Activated CD4-positive, alpha-beta T cell treated with anti-CD3 and anti-CD28 coated beads, Interleukin-2, amount 10 ng/mL, durations not matched to agents 7 days and 5 days (primary cell): ENCODE data around the gene DCN. TPM values are rescaled to one million over a fixed set of nuclear protein-coding genes. Genes with fewer than 3 reads are reported as not detected.

Experiments
- CTCF ChIA-PET: fragments of 350-600 bp; sonication (Branson Sonifier 250); formaldehyde crosslinking; loops from one replicate; lab custom pipeline; 2021; ENCODE audit warnings: antibody characterized with exemption; lab: Charles Lee
- POLR2A ChIA-PET: fragments of 350-600 bp; sonication (Branson Sonifier 250); formaldehyde crosslinking; loops from one replicate; lab custom pipeline; 2021; ENCODE audit warnings: antibody characterized with exemption; lab: Charles Lee
- DNase-seq: peaks from one replicate; pipeline ENCODE4 v3.0.0-alpha.2; 2020
- H3K27ac Mint-ChIP-seq: one replicate; pipeline ENCODE4 v1.8.0; 2021; ENCODE audit warnings: mild to moderate bottlenecking, moderate library complexity, mixed read lengths
- H3K27me3 Mint-ChIP-seq: one replicate; pipeline ENCODE4 v1.8.0; 2021; ENCODE audit warnings: mixed read lengths
- H3K36me3 Mint-ChIP-seq: one replicate; pipeline ENCODE4 v1.8.0; 2021; ENCODE audit warnings: low read depth, mixed read lengths
- H3K4me1 Mint-ChIP-seq: one replicate; pipeline ENCODE4 v1.8.0; 2021; ENCODE audit warnings: mixed read lengths
- H3K4me3 Mint-ChIP-seq: one replicate; pipeline ENCODE4 v1.8.0; 2021; ENCODE audit warnings: mild to moderate bottlenecking, moderate library complexity, mixed read lengths
- H3K9me3 Mint-ChIP-seq: one replicate; pipeline ENCODE4 v1.8.0; 2021; ENCODE audit warnings: mixed read lengths
- total RNA-seq, 2 experiments: library from RNA; stranded (reverse); gene quantifications; one replicate each; pipeline ENCODE4 v1.2.3, GENCODE V29; 2021

Gene DCN
- total RNA-seq, 2 experiments from 2014 or later: not detected

- no peaks in the 10 kb centered on the region for H3K27me3 Mint-ChIP-seq
- H3K4me1 Mint-ChIP-seq: no peaks in the 10 kb centered on the region
Observed at GRCh38 chr12:91103101-91103500, 79.5 kb downstream of the DCN start.

GRCh38 chr12:91100906-91101305 lies 81.7 kb downstream of the DCN start:
- no peaks in the 10 kb centered on the region for H3K36me3 Mint-ChIP-seq
- ChIA-PET CTCF (no interaction called here), POLR2A (no interaction called here)
- H3K9me3 Mint-ChIP-seq: no peaks in the 10 kb centered on the region
- H3K4me3 Mint-ChIP-seq: no peak overlapping the region
- no peak overlapping the region for H3K27ac Mint-ChIP-seq
- no peaks in the 10 kb centered on the region for H3K4me1 Mint-ChIP-seq
- no peaks in the 10 kb centered on the region for H3K27me3 Mint-ChIP-seq
- no peak for DNase-seq

More at GRCh38 chr12:91103101-91103500, 79.5 kb downstream of the DCN start:
- Mint-ChIP-seq H3K27ac (no peak overlapping the region), H3K9me3 (no peaks in the 10 kb centered on the region), H3K36me3 (no peaks in the 10 kb centered on the region), H3K4me3 (no peak overlapping the region)
- POLR2A ChIA-PET: no interaction called here
- no peak for DNase-seq
- CTCF ChIA-PET: no interaction called here

GRCh38 chr12:91099836-91100235 lies 82.8 kb downstream of the DCN start:
- Mint-ChIP-seq H3K9me3 (no peaks in the 10 kb centered on the region), H3K27me3 (no peaks in the 10 kb centered on the region), H3K36me3 (no peaks in the 10 kb centered on the region), H3K27ac (no peak overlapping the region), H3K4me1 (no peaks in the 10 kb centered on the region), H3K4me3 (no peak overlapping the region)
- no peak for DNase-seq
- CTCF ChIA-PET: no interaction called here
- POLR2A ChIA-PET: no interaction called here

GRCh38 chr12:91099341-91099740 lies 83.3 kb downstream of the DCN start:
- Mint-ChIP-seq H3K27ac (no peak overlapping the region), H3K9me3 (no peaks in the 10 kb centered on the region), H3K4me3 (no peak overlapping the region), H3K36me3 (no peaks in the 10 kb centered on the region), H3K27me3 (no peaks in the 10 kb centered on the region), H3K4me1 (no peaks in the 10 kb centered on the region)
- no peak for DNase-seq
- CTCF ChIA-PET: no interaction called here
- POLR2A ChIA-PET: no interaction called here

- Mint-ChIP-seq H3K9me3 (no peaks in the 10 kb centered on the region), H3K27me3 (no peaks in the 10 kb centered on the region), H3K27ac (no peak overlapping the region), H3K4me1 (no peaks in the 10 kb centered on the region), H3K36me3 (no peaks in the 10 kb centered on the region), H3K4me3 (no peak overlapping the region)
- POLR2A ChIA-PET: no interaction called here
- no peak for DNase-seq
- CTCF ChIA-PET: no interaction called here
Observed at GRCh38 chr12:91098941-91099340, 83.7 kb downstream of the DCN start.

GRCh38 chr12:91098461-91098860 lies 84.2 kb downstream of the DCN start:
- CTCF ChIA-PET: no interaction called here
- POLR2A ChIA-PET: no interaction called here
- DNase-seq: no peak
- no peaks in the 10 kb centered on the region for H3K27me3 Mint-ChIP-seq
- no peak overlapping the region for H3K4me3 Mint-ChIP-seq
- H3K4me1 Mint-ChIP-seq: no peaks in the 10 kb centered on the region
- H3K36me3 Mint-ChIP-seq: no peaks in the 10 kb centered on the region
- no peaks in the 10 kb centered on the region for H3K9me3 Mint-ChIP-seq
- H3K27ac Mint-ChIP-seq: no peak overlapping the region

GRCh38 chr12:91094957-91095356 lies 87.7 kb downstream of the DCN start:
- Mint-ChIP-seq H3K4me3 (no peak overlapping the region), H3K36me3 (no peaks in the 10 kb centered on the region), H3K9me3 (peaks cover 9% of the 10 kb centered on the region), H3K27me3 (no peaks in the 10 kb centered on the region), H3K4me1 (no peaks in the 10 kb centered on the region), H3K27ac (no peak overlapping the region)
- no peak for DNase-seq
- ChIA-PET CTCF (no interaction called here), POLR2A (no interaction called here)

- no peak overlapping the region for H3K27ac Mint-ChIP-seq
- H3K4me3 Mint-ChIP-seq: no peak overlapping the region
- no peaks in the 10 kb centered on the region for H3K27me3 Mint-ChIP-seq
- no peaks in the 10 kb centered on the region for H3K4me1 Mint-ChIP-seq
- CTCF ChIA-PET: no interaction called here
- POLR2A ChIA-PET: no interaction called here
- no peaks in the 10 kb centered on the region for H3K36me3 Mint-ChIP-seq
- H3K9me3 Mint-ChIP-seq: peaks cover 16% of the 10 kb centered on the region
- DNase-seq: no peak
Observed at GRCh38 chr12:91094032-91094662, 88.5 kb downstream of the DCN start.

- CTCF ChIA-PET: no interaction called here
- POLR2A ChIA-PET: no interaction called here
Observed at GRCh38 chr12:91093341-91093740, 89.3 kb downstream of the DCN start.

GRCh38 chr12:91091916-91092715 lies 90.5 kb downstream of the DCN start:
- ChIA-PET POLR2A (no interaction called here), CTCF (interaction anchor here (0.6 kb wide), 1 partner anchor 54 kb away, joined by 3 read pairs; no protein-coding TSS in a partner anchor)
- no peak overlapping the region for H3K4me3 Mint-ChIP-seq
- H3K4me1 Mint-ChIP-seq: no peaks in the 10 kb centered on the region
- DNase-seq: no peak
- peaks cover 21% of the 10 kb centered on the region for H3K9me3 Mint-ChIP-seq
- no peaks in the 10 kb centered on the region for H3K27me3 Mint-ChIP-seq
- H3K36me3 Mint-ChIP-seq: no peaks in the 10 kb centered on the region
- H3K27ac Mint-ChIP-seq: no peak overlapping the region

More at GRCh38 chr12:91093341-91093740, 89.3 kb downstream of the DCN start:
- DNase-seq: no peak
- Mint-ChIP-seq H3K36me3 (no peaks in the 10 kb centered on the region), H3K4me1 (no peaks in the 10 kb centered on the region), H3K4me3 (no peak overlapping the region), H3K9me3 (peaks cover 21% of the 10 kb centered on the region), H3K27me3 (no peaks in the 10 kb centered on the region), H3K27ac (no peak overlapping the region)

Other genes with a start within 250 kb of the DCN start
- gene CCER1, start 227.6 kb downstream of the DCN start, total RNA-seq: not detected
- gene EPYC, start 177.8 kb downstream of the DCN start, total RNA-seq: not detected
- not detected for gene KERA, start 124.8 kb downstream of the DCN start, total RNA-seq
- not detected for gene LUM, start 71.3 kb downstream of the DCN start, total RNA-seq